Neural cell (in vitro differentiated cells): ENCODE results near the gene CPXM2. TPM values are rescaled to one million over a fixed set of nuclear protein-coding genes. Genes with fewer than 3 reads are reported as not detected.

Experiments
- H2AFZ ChIP-seq: fragments of 200-600, 300-800 bp; sonication (generic), shearing (Covaris generic); 2 replicates; pipeline ENCODE4 v1.6.0; 2014; ENCODE audit warnings: low read depth, mild to moderate bottlenecking, antibody characterized with exemption, low read length, moderate library complexity
- H3F3A ChIP-seq: fragments of 200-600 bp; shearing (Covaris generic); 2 replicates; pipeline ENCODE4 v1.6.1; 2016; ENCODE audit warnings: mild to moderate bottlenecking, moderate library complexity, mixed read lengths, antibody characterized with exemption, low read length; ENCODE audit not compliant: insufficient read depth, poor library complexity, severe bottlenecking
- H3K27ac ChIP-seq: fragments of 200-600, 300-800 bp; sonication (generic), shearing (Covaris generic); 2 replicates; pipeline ENCODE4 v1.5.1; 2014; ENCODE audit warnings: mild to moderate bottlenecking, low read length, moderate library complexity
- H3K27me3 ChIP-seq: fragments of 300-800, 200-600 bp; sonication (generic), shearing (Covaris generic); 2 replicates; pipeline ENCODE4 v1.6.0; 2014; ENCODE audit warnings: mild to moderate bottlenecking, low read depth, low read length, moderate library complexity; ENCODE audit not compliant: insufficient read depth
- H3K36me3 ChIP-seq: fragments of 300-800, 200-600 bp; sonication (generic), shearing (Covaris generic); 2 replicates; pipeline ENCODE4 v1.5.1; 2014; ENCODE audit warnings: mild to moderate bottlenecking, antibody characterized with exemption, low read length, moderate library complexity; ENCODE audit not compliant: insufficient read depth
- H3K4me2 ChIP-seq: fragments of 300-800, 200-600 bp; sonication (generic), shearing (Covaris generic); 2 replicates; pipeline ENCODE4 v1.6.0; 2014; ENCODE audit warnings: mild to moderate bottlenecking, low read length
- H3K4me3 ChIP-seq: fragments of 300-800, 200-600 bp; sonication (generic), shearing (Covaris generic); 2 replicates; pipeline ENCODE4 v1.5.1; 2014; ENCODE audit warnings: mild to moderate bottlenecking, low read length, moderate library complexity
- H3K79me2 ChIP-seq: fragments of 200-600 bp; shearing (Covaris generic); replicated peaks from 2 replicates; pipeline ENCODE4 v1.6.0; 2014; ENCODE audit warnings: mild to moderate bottlenecking, low read length, moderate library complexity; ENCODE audit not compliant: insufficient read depth
- H3K9ac ChIP-seq: fragments of 300-800, 200-600 bp; sonication (generic), shearing (Covaris generic); 2 replicates; pipeline ENCODE4 v1.6.1; 2016; ENCODE audit warnings: mild to moderate bottlenecking, low read length, mixed read lengths
- H3K9me2 ChIP-seq: fragments of 200-600 bp; shearing (Covaris generic); 2 replicates; pipeline ENCODE4 v1.6.1; 2016; ENCODE audit warnings: mild to moderate bottlenecking, low read length, mixed read lengths; ENCODE audit not compliant: insufficient read depth
- H3K9me3 ChIP-seq: fragments of 200-600, 300-800 bp; sonication (generic), shearing (Covaris generic); 2 replicates; pipeline ENCODE4 v1.6.1; 2016; ENCODE audit warnings: mild to moderate bottlenecking, mixed run types, low read length, moderate library complexity, mixed read lengths
- H4K20me1 ChIP-seq: fragments of 200-600 bp; shearing (Covaris generic); 2 replicates; pipeline ENCODE4 v1.6.1; 2016; ENCODE audit warnings: mild to moderate bottlenecking, mixed run types; ENCODE audit not compliant: insufficient read depth
- EP300 ChIP-seq: fragments of 450-650 bp; conservative IDR thresholded peaks from 2 replicates; pipeline ENCODE4 v1.6.1; 2014; ENCODE audit warnings: antibody characterized with exemption, mild to moderate bottlenecking, moderate library complexity; ENCODE audit not compliant: poor library complexity, severe bottlenecking
- EZH2 ChIP-seq: fragments of 200-600, 300-800 bp; shearing (Covaris generic), sonication (generic); IDR thresholded peaks from 2 replicates; pipeline ENCODE4 v1.6.1; 2014; ENCODE audit warnings: antibody characterized with exemption, low read length, borderline replicate concordance, mild to moderate bottlenecking; ENCODE audit not compliant: insufficient read depth, poor library complexity, severe bottlenecking
- MXI1 ChIP-seq: fragments of 450-650 bp; conservative IDR thresholded peaks from 2 replicates; pipeline ENCODE4 v1.6.1; 2014; ENCODE audit warnings: antibody characterized with exemption, mild to moderate bottlenecking; ENCODE audit not compliant: poor library complexity, severe bottlenecking
- POLR2AphosphoS5 ChIP-seq: IDR thresholded peaks from 2 replicates; pipeline ENCODE4 v1.6.1; 2012
- RAD21 ChIP-seq: fragments of 450-650 bp; conservative IDR thresholded peaks from 2 replicates; pipeline ENCODE4 v1.6.1; 2014; ENCODE audit warnings: antibody characterized with exemption, mild to moderate bottlenecking, moderate library complexity
- SMC3 ChIP-seq: fragments of 450-650 bp; conservative IDR thresholded peaks from 2 replicates; pipeline ENCODE4 v1.6.1; 2014; ENCODE audit warnings: antibody characterized with exemption, mild to moderate bottlenecking, moderate library complexity; ENCODE audit not compliant: poor library complexity
- TAF1 ChIP-seq: IDR thresholded peaks from 2 replicates; pipeline ENCODE4 v1.6.1; 2012; ENCODE audit warnings: low read depth
- polyA plus RNA-seq: library from polyadenylated mRNA; depleted of rRNA; stranded (reverse); fragments of >200 nt; gene quantifications from 2 replicates; pipeline ENCODE4 v1.2.3, GENCODE V29; 2014
- TF ChIP-seq, protein P1 (sequence below): fragments of 450-650 bp; IDR thresholded peaks from 2 replicates; pipeline ENCODE4 v1.5.1; 2014; ENCODE audit warnings: antibody characterized with exemption, mild to moderate bottlenecking, moderate library complexity; ENCODE audit not compliant: poor library complexity, severe bottlenecking
- TF ChIP-seq, protein P2 (sequence below): IDR thresholded peaks from 2 replicates; pipeline ENCODE4 v1.6.1; 2012; ENCODE audit warnings: borderline replicate concordance

CPXM2 gene
- polyA plus RNA-seq, 1 donor from 2014 or later, result not detected

DNA sequence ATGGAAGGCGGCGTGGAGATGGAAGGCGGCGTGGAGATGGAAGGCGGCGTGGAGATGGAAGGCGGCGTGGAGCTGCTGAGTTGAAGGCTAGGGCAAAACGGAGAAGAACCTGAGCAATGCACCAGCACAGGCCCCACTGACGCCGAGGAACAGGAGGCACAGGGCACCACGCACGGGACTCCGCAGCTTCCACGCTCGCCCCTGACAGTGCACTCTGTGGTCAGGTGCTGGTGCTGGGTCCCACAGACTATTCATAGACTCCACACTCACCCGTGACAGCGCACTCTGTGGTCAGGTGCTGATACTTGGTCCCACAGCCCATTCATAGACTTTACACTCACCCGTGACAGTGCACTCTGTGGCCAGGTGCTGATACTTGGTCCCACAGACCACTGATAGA, 34.0 kb downstream of the CPXM2 start:
- Histone ChIP-seq H3K79me2 (no peaks in the 10 kb centered on the region), H3K27me3 (no peaks in the 10 kb centered on the region), H3K4me3 (no peak overlapping the region), H3K9me3 (no peaks in the 10 kb centered on the region), H3K4me2 (no peak overlapping the region), H3K36me3 (no peaks in the 10 kb centered on the region), H2AFZ (no peak overlapping the region), H3K9me2 (no peaks in the 10 kb centered on the region), H3F3A (no peaks in the 10 kb centered on the region), H3K27ac (peak overlapping the region; percentile 68), H4K20me1 (no peaks in the 10 kb centered on the region), H3K9ac (no peak overlapping the region)
- TF ChIP-seq SMC3 (no peak), EP300 (no peak), POLR2AphosphoS5 (no peak), TAF1 (no peak), MXI1 (no peak), EZH2 (no peak), RAD21 (no peak)
- TF ChIP-seq, protein P1, sequence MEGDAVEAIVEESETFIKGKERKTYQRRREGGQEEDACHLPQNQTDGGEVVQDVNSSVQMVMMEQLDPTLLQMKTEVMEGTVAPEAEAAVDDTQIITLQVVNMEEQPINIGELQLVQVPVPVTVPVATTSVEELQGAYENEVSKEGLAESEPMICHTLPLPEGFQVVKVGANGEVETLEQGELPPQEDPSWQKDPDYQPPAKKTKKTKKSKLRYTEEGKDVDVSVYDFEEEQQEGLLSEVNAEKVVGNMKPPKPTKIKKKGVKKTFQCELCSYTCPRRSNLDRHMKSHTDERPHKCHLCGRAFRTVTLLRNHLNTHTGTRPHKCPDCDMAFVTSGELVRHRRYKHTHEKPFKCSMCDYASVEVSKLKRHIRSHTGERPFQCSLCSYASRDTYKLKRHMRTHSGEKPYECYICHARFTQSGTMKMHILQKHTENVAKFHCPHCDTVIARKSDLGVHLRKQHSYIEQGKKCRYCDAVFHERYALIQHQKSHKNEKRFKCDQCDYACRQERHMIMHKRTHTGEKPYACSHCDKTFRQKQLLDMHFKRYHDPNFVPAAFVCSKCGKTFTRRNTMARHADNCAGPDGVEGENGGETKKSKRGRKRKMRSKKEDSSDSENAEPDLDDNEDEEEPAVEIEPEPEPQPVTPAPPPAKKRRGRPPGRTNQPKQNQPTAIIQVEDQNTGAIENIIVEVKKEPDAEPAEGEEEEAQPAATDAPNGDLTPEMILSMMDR, result no peak
- TF ChIP-seq, protein P2, sequence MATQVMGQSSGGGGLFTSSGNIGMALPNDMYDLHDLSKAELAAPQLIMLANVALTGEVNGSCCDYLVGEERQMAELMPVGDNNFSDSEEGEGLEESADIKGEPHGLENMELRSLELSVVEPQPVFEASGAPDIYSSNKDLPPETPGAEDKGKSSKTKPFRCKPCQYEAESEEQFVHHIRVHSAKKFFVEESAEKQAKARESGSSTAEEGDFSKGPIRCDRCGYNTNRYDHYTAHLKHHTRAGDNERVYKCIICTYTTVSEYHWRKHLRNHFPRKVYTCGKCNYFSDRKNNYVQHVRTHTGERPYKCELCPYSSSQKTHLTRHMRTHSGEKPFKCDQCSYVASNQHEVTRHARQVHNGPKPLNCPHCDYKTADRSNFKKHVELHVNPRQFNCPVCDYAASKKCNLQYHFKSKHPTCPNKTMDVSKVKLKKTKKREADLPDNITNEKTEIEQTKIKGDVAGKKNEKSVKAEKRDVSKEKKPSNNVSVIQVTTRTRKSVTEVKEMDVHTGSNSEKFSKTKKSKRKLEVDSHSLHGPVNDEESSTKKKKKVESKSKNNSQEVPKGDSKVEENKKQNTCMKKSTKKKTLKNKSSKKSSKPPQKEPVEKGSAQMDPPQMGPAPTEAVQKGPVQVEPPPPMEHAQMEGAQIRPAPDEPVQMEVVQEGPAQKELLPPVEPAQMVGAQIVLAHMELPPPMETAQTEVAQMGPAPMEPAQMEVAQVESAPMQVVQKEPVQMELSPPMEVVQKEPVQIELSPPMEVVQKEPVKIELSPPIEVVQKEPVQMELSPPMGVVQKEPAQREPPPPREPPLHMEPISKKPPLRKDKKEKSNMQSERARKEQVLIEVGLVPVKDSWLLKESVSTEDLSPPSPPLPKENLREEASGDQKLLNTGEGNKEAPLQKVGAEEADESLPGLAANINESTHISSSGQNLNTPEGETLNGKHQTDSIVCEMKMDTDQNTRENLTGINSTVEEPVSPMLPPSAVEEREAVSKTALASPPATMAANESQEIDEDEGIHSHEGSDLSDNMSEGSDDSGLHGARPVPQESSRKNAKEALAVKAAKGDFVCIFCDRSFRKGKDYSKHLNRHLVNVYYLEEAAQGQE, result no peak

DNA sequence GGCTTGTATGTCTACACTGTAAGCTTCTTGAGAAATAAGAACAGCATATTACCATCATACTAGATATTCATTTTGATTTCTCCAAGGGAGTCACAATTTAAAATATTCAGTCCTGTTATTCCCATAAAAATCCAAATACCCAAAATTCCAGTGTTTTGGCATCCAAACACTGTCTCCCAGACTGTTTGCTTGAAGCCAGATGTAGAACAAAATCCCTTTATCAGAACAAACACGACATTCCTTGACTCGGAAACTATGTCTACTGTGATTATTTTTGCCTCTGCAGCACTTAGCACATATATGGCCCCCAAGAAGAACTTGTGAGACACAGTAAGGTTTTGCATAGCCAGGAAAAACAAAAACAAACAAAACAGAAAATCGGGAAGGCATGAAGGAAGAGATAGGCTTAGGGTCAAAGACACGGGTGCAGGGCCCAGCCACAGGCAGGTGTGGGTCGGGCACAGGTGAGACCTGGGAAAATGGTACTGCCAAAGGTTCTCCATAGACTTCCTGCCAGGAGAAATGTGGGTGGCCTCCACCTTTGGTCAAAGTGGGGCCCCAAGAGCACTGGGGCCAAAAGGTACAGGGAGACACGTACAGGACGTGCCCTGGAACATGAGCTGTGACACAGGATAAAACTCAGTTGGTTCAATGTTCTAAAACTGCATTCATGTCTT, 36.5 kb downstream of the CPXM2 start:
- H3K9me2 ChIP-seq, result no peaks in the 10 kb centered on the region
- H3F3A ChIP-seq, result no peaks in the 10 kb centered on the region
- H3K4me3 ChIP-seq, result no peak overlapping the region
- no peaks in the 10 kb centered on the region for H3K27me3 ChIP-seq
- no peaks in the 10 kb centered on the region for H3K36me3 ChIP-seq
- H3K9me3 ChIP-seq, result no peaks in the 10 kb centered on the region
- H3K4me2 ChIP-seq, result no peak overlapping the region
- no peak overlapping the region for H3K27ac ChIP-seq
- no peak overlapping the region for H3K9ac ChIP-seq
- H3K79me2 ChIP-seq, result no peaks in the 10 kb centered on the region
- no peaks in the 10 kb centered on the region for H4K20me1 ChIP-seq
- no peak overlapping the region for H2AFZ ChIP-seq
- TF ChIP-seq, protein P2, result no peak
- TF ChIP-seq EZH2 (no peak), EP300 (no peak), TAF1 (no peak), SMC3 (no peak), RAD21 (no peak), MXI1 (no peak), POLR2AphosphoS5 (no peak)
- TF ChIP-seq, protein P1, result no peak
